Sciatic nerve (tissue), 2 donors: Measurements from ENCODE around the gene AKNA. TPM values are rescaled to one million over a fixed set of nuclear protein-coding genes. Genes with fewer than 3 reads are reported as not detected.

Experiments used
- ATAC-seq: fragments of 200-7000 bp; cut with Tn5 transposase; one replicate; pipeline ENCODE4 v1.9.1; 2020; ENCODE audit warnings: mild to moderate bottlenecking, moderate library complexity
- DNase-seq: peaks from one replicate; pipeline ENCODE4 v3.0.0-alpha.2; 2020; ENCODE audit warnings: low spot score
- intact Hi-C: fragments of 100-400 bp; cut with DNase I; formaldehyde crosslinking; loops from one replicate; pipeline ENCODE4 v1.14.2; 2022
- total RNA-seq: library from RNA; stranded (reverse); fragmentation: NEBNext Ultra II Directional; extraction: Animal tissue kit (Norgen Biotek cat#: 25700); gene quantifications from one replicate; pipeline ENCODE4 v1.2.1, GENCODE V29; 2021
- donor health status: DM: no; HTN: no; CAD: no.
- donor health status: DM: no; HTN: no; CAD: no.

AKNA gene
- total RNA-seq, 1 donor from 2014 or later: 29.0 TPM

GRCh38 chr9:114367772-114368569 is 19.8 kb downstream of the AKNA start:
- ATAC-seq (no peak), DNase-seq (no peak)
- intact Hi-C loops: no loop called here

- intact Hi-C loops: no loop called here
- DNase-seq: no peak
Observed at GRCh38 chr9:114367366-114367765, 20.4 kb downstream of the AKNA start.

DNA sequence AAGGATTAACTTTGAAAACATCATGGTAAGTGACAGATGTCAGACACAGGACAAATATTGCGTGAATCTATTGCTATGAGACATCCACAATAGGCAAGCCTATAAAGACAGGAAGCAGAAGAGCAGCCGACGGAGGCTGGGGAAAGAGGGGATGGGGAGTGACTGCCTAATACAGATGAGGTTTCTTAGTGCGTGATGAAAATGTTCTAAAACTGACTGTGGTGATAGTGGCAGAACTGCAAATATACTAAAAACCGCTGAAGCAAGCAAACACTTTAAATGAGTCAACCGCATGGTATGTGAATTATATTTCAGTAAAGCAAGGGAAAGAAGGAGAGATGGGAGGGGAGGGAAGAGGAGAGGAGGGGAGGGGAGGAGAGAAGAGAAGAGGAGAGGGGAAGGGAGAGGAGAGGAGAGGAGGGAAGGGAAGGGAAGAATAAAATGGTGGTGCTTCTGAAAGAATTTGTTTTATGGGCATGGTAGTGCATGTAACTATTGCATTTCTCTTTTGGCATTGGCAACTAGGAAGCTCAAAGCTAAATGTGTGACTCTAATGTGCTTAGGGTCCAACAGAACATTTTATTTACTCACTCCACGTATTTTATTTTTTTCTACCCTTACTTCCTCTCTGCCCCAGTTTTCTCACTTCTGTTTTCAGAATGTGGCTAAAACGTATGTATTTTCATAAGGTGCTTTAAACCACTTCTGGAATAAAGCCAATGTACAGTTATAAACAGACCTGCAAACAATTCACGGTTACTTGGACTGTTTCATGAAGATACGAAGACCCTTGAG is 21.3 kb downstream of the AKNA start:
- intact Hi-C loops: no loop called here
- ATAC-seq (peak; percentile 16), DNase-seq (no peak)

More at GRCh38 chr9:114367366-114367765, 20.4 kb downstream of the AKNA start:
- no peak for ATAC-seq

- DNase-seq (no peak), ATAC-seq (no peak)
- intact Hi-C loops: no loop called here
Observed at GRCh38 chr9:114365194-114365593, 22.6 kb downstream of the AKNA start.

- DNase-seq (no peak), ATAC-seq (peak; percentile 81)
Observed at GRCh38 chr9:114364134-114365041, 23.4 kb downstream of the AKNA start.

GRCh38 chr9:114363424-114363823 is 24.4 kb downstream of the AKNA start:
- no peak for DNase-seq
- intact Hi-C loops: no loop called here

More at GRCh38 chr9:114364134-114365041, 23.4 kb downstream of the AKNA start:
- intact Hi-C loops: no loop called here

DNA sequence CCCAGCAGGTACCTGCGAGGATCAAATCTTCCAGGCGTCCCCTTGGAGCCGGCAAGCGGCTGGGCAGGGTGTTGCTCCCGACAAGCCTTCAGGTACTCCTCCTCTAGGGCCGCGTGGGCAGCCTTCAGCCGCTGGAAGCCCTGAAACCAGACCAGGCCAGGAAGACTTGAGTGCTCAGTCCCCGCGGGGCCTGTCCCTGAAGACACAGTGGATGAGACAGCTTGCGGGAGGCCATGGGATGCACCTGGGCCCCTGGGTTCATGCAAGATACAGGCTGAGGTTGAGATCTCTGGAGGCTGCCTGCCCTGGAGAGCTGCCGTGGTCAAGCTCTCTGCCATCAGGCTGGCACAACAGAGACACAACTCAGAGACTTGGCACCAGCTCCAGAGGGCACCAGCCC is 25.4 kb downstream of the AKNA start:
- intact Hi-C loops: no loop called here
- DNase-seq: no peak
- ATAC-seq: no peak

More at GRCh38 chr9:114363424-114363823, 24.4 kb downstream of the AKNA start:
- no peak for ATAC-seq

DNA sequence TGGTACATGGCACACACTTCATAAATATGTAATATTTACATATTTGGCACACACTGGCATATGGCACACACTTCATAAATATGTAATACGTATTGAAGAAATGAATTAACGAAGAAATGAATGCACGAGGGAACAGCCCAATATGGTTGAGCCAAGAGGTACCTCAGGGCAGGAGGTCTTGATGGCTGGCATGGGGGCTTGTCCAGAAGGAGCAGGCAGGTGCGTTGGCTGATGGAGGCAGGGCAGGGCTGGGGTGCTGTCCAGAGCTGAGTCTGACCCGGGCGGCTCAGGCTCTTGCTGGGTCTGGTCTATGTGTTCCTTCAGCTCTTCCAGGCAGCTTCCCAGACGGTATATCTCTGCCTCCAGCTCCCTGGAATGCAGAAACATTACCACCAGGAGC is 26.2 kb downstream of the AKNA start:
- ATAC-seq (no peak), DNase-seq (no peak)

DNA sequence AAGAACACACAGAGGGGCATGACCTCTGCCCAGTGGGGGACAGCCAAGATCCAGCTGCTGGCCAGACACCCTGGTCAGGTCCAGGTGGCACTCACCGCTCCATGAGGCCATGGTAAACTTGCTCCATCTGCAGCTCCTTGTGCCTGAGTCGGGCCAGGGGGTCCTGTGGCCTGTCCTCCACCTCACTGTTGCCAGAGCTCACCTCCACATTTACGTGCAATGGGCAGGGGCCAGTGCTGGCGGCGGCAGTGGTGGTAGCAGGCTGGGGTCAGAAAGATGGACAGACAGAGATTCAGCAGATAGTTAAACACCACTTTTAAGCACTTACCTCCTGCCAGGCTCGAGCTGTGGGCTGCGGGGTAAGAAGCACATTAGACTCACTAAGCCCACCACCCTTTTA is 28.0 kb downstream of the AKNA start:
- DNase-seq: no peak
- ATAC-seq: no peak
- intact Hi-C loops: no loop called here

More for the DNA sequence above, 26.2 kb downstream of the AKNA start:
- intact Hi-C loops: no loop called here

GRCh38 chr9:114357911-114358328 is 29.9 kb downstream of the AKNA start:
- no peak for ATAC-seq

GRCh38 chr9:114357360-114357759 is 30.4 kb downstream of the AKNA start:
- DNase-seq: no peak
- intact Hi-C loops: no loop called here

More at GRCh38 chr9:114357911-114358328, 29.9 kb downstream of the AKNA start:
- intact Hi-C loops: no loop called here
- DNase-seq: no peak

DNA sequence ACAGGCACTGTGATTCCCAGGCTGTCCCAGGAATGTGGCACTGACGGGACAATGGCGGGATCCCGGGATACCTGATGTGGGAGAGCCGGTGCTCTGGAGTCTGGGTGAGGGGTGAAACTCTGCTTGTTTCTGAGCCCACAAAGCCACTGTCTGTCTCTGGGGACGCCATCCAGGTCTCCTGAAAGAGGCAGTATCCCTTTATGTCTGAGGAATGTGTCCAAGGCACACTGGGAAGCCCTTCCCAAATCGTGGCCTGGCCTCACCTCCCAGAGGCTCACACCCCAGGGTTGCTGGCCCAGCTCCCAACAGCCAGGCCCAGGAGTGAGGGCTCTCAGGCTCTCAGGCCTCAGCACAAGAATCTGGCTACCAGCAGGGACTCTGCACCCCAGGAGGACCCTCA is 31.0 kb downstream of the AKNA start:
- intact Hi-C loops: no loop called here
- ATAC-seq: peak; percentile 40
- no peak for DNase-seq

More at GRCh38 chr9:114357360-114357759, 30.4 kb downstream of the AKNA start:
- ATAC-seq: no peak

- intact Hi-C loops: no loop called here
- ATAC-seq: no peak
- no peak for DNase-seq
Observed at GRCh38 chr9:114355821-114356220, 32.0 kb downstream of the AKNA start.

DNA sequence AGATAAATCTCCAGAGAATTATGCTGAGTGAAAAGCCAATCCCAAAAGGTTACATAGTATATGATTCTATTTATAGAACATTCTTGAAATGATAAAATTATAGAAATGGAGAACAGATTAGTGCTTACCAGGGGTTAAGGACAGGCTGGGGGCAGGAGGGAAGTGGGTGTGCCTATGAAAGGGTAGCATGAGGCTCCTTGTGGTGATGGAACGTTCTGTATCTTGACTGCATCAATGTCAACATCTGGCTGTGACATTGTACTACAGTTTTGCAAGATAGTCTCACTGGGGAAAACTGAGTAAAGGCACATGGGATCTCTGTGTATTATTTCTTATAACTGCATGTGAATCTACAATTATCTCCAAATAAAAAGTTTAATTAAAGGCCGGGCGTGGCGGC is 35.9 kb downstream of the AKNA start:
- intact Hi-C loops: no loop called here
- ATAC-seq: no peak

DNA sequence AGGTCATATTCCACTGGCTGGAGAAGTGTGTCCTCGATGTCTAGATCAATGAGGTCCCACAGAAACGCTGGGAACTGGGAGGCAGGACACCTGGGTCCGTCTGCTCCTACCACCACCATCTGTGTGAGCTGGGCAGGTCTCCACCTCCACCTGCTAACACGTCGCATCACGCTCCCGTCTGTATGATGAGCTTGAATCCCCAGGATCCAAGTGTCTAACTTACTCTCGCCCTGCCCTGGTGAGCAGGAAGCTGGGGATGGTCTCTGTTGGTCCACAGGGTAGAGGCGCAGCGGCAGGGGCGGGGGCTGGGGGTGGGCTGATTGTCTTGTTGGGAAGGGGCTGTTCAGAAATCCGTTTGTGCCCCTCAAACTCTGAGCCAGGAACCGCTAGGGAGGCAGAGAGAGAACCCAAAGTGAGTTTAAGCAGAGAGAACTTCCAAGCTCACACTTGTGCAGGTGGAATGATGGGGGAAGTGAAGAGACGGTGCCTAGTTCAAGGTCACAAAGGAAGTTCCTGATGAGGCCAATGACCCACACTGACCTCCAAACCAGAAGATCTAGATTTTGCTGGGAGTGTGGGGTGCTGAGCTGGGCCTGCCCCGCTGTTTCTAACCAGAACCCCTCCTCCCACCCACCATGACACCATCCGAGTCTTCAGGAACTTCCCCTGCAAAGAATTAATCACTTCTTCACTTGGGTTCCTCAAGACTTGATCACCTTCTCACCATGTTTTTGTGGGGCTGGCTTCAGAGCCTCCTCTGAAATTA is 37.0 kb downstream of the AKNA start:
- DNase-seq (no peak), ATAC-seq (no peak)
- intact Hi-C loops: no loop called here

More for the DNA sequence above, 35.9 kb downstream of the AKNA start:
- no peak for DNase-seq

DNA sequence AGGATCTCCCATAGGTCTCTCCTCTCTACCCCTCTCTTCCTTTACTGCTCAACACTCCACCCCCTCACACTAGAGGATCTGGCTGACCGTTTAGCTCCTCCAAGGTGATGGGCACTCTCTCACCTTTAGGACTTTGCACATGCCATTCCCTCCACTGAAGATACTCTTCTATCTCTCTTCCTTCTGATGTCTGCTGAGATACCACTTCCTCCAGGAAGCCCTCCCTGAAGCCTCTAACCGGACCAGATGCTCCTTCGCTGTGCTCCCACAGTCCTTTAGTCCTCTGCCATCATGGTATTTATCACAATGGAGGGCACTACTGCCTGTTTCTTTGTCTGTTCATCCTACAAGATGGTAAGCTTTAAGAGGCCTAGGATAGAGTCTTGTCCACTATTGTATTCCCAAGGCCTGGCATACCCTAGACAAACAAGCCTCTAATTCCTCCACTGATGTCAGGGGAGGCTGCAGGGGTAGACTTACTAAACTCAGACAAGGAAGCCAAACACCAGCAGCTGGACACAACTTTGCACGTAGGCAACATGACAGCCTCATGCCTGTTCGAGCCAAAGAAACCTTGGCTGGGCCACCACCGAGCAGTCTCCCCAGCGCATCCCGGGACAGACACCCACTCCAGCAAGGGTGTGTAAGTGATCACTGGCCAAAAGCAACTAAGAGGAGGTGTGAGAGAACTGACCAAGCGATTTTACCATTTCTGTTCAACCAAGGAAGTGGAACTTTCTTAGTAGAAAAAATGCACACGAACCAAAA is 37.9 kb downstream of the AKNA start:
- DNase-seq (no peak), ATAC-seq (peak; percentile 43)
- intact Hi-C loops: no loop called here

- DNase-seq (no peak), ATAC-seq (peak; percentile 78)
- intact Hi-C loops: no loop called here
Observed at GRCh38 chr9:114348906-114349482, 38.8 kb downstream of the AKNA start.
